Osteoblast (primary cell): ENCODE data around the gene PIN1. TPM values are rescaled to one million over a fixed set of nuclear protein-coding genes. Genes with fewer than 3 reads are reported as not detected.
"Not testable (repeated sequence)": the region's sequence is repeated elsewhere in the genome, so short reads cannot be mapped to it uniquely, and the experiment has no call there.

Experiments used
- DNase-seq: peaks from one replicate; pipeline ENCODE4 v3.0.0; 2011; ENCODE audit warnings: low spot score, mixed read lengths; ENCODE audit not compliant: insufficient read length; ENCODE audit errors: missing footprints
- H2AFZ ChIP-seq: 2 replicates; pipeline ENCODE4 v1.6.0; 2011; ENCODE audit warnings: mild to moderate bottlenecking, low read length
- H3K27ac ChIP-seq: 2 replicates; pipeline ENCODE4 v1.5.1; 2011; ENCODE audit warnings: mild to moderate bottlenecking, low read depth, low read length, moderate library complexity
- H3K27me3 ChIP-seq: 2 replicates; pipeline ENCODE4 v1.6.0; 2012; ENCODE audit warnings: mild to moderate bottlenecking, control low read depth, inconsistent platforms, low read length, moderate library complexity; ENCODE audit not compliant: insufficient read depth
- H3K36me3 ChIP-seq: 2 replicates; pipeline ENCODE4 v1.5.1; 2011; ENCODE audit warnings: mild to moderate bottlenecking, low read length, control low read depth, moderate library complexity; ENCODE audit not compliant: insufficient read depth
- H3K4me1 ChIP-seq: 2 replicates; pipeline ENCODE4 v1.5.1; 2011; ENCODE audit warnings: mild to moderate bottlenecking, low read length, control low read depth, moderate library complexity; ENCODE audit not compliant: insufficient read depth
- H3K4me2 ChIP-seq: 2 replicates; pipeline ENCODE4 v1.6.0; 2011; ENCODE audit warnings: mild to moderate bottlenecking, low read length; ENCODE audit not compliant: insufficient read depth
- H3K4me3 ChIP-seq: fragments of 200-600 bp; sonication (generic); 3 replicates; pipeline ENCODE4 v1.5.1; 2012; ENCODE audit warnings: mild to moderate bottlenecking, low read length, inconsistent platforms; ENCODE audit not compliant: insufficient read depth
- H3K79me2 ChIP-seq: 2 replicates; pipeline ENCODE4 v1.6.0; 2012; ENCODE audit warnings: mild to moderate bottlenecking, low read length, control low read depth, inconsistent platforms; ENCODE audit not compliant: insufficient read depth
- H3K9me3 ChIP-seq: 2 replicates; pipeline ENCODE4 v1.5.1; 2011; ENCODE audit warnings: low read depth, low read length, control low read depth
- H4K20me1 ChIP-seq: 2 replicates; pipeline ENCODE4 v1.6.0; 2012; ENCODE audit warnings: mild to moderate bottlenecking, low read length, control low read depth; ENCODE audit not compliant: insufficient read depth
- total RNA-seq: library from RNA; depleted of rRNA; stranded (reverse); fragments of >200 nt; gene quantifications from 2 replicates; pipeline ENCODE4 v1.2.3, GENCODE V29; 2012
- TF ChIP-seq, protein P1 (sequence below): IDR thresholded peaks from 2 replicates; pipeline ENCODE4 v1.5.1; 2011; ENCODE audit warnings: mild to moderate bottlenecking, low read depth, low read length, moderate library complexity; ENCODE audit errors: extremely low read depth

PIN1 gene
- total RNA-seq, 1 donor: 62.6 TPM

DNA sequence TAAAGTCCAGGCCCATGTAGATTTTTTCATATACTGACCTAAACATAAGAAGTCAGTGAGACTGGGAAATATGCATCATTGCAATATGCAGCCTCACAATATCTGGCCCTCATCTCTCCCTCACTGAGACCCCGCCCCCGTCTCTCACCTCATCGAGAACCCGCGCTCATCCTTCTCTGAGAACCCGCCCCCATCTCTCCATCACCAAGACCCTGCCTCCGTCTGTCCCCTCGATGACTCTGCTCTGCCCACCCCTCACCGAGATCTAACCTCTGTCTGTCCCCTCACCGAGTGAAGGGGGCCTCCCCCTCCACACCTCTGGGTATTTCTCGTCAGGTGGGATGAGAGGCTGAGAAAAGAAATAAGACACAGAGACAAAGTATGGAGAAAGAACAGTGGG is 46.1 kb upstream of the PIN1 start:
- Histone ChIP-seq H3K27me3 (no peaks in the 10 kb centered on the region), H2AFZ (no peak overlapping the region), H3K36me3 (no peaks in the 10 kb centered on the region), H3K9me3 (no peaks in the 10 kb centered on the region), H3K27ac (no peak overlapping the region), H3K4me1 (peaks cover 10% of the 10 kb centered on the region), H3K4me2 (no peak overlapping the region), H3K4me3 (no peak overlapping the region), H3K79me2 (peaks cover 1% of the 10 kb centered on the region), H4K20me1 (no peaks in the 10 kb centered on the region)
- no peak for DNase-seq
- TF ChIP-seq, protein P1, sequence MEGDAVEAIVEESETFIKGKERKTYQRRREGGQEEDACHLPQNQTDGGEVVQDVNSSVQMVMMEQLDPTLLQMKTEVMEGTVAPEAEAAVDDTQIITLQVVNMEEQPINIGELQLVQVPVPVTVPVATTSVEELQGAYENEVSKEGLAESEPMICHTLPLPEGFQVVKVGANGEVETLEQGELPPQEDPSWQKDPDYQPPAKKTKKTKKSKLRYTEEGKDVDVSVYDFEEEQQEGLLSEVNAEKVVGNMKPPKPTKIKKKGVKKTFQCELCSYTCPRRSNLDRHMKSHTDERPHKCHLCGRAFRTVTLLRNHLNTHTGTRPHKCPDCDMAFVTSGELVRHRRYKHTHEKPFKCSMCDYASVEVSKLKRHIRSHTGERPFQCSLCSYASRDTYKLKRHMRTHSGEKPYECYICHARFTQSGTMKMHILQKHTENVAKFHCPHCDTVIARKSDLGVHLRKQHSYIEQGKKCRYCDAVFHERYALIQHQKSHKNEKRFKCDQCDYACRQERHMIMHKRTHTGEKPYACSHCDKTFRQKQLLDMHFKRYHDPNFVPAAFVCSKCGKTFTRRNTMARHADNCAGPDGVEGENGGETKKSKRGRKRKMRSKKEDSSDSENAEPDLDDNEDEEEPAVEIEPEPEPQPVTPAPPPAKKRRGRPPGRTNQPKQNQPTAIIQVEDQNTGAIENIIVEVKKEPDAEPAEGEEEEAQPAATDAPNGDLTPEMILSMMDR: no peak

DNA sequence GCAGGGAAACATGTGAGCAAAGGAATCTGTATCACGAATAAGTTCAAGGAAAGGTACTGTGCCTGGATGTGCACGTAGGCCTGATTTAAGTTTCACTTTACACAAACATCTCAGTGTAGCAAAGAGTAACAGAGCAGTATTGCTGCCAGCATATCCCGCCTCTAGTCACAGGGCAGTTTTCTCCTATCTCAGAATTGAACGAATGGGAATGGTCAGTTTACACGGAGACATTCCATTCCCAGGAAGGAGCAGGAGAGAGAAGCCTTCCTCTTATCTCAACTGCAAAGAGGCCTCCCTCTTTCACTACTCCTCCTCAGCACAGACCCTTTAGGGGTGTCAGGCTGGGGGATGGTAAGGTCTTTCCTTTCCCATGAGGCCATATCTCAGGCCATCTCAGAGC is 45.5 kb upstream of the PIN1 start:
- peak; percentile 10 for DNase-seq
- not testable (repeated sequence) for H2AFZ ChIP-seq, H3K9me3 ChIP-seq, H3K4me1 ChIP-seq, H3K36me3 ChIP-seq, H3K79me2 ChIP-seq, H3K27me3 ChIP-seq, H3K4me2 ChIP-seq, H3K27ac ChIP-seq, H4K20me1 ChIP-seq, H3K4me3 ChIP-seq

DNA sequence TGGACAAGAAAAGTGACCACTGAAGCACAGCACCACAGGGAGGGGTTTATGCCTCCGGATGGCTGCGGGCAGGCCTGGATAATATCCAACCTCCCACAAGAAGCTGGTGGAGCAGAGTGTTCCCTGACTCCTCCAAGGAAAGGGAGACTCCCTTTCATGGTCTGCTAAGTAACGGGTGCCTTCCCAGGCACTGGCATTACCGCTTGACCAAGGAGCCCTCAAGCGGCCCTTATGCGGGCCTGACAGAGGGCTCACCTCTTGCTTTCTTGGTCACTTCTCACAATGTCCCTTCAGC is 44.1 kb upstream of the PIN1 start:
- H4K20me1 ChIP-seq, H3K36me3 ChIP-seq, H3K4me1 ChIP-seq, H2AFZ ChIP-seq, H3K27ac ChIP-seq, H3K9me3 ChIP-seq, H3K27me3 ChIP-seq, DNase-seq, H3K79me2 ChIP-seq: not testable (repeated sequence)
- Histone ChIP-seq H3K4me3 (peak overlapping the region; percentile 85), H3K4me2 (peak overlapping the region; percentile 84)

DNA sequence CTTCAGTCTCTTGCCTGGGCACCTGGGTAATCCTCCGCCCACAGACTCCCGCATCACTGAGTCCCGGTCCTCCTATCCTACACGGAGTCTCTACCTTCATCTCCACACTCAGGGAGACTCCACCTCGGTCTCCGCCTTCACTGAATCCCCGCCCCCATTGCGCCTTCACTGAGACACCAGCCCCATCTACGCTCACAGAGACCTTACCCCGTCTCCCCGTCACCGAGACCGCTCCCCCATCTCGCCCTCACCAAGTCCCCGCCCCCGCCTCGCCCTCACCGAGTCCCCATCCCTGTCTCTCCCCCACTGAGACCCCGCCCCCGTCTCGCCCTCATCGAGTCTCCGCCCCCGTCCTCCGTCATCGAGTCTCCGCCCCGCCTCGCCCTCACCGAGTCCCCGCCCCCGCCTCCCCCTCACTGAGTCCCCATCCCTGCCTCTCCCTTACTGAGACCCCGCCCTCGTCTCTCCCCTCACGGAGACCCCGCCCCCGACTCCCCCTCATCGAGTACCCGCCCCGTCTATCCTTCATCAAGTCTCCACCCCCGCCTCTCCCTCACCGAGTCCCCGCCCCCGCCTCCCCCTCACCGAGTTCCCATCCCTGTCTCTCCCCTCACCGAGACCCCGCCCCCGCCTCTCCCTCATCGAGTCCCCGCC is 43.4 kb upstream of the PIN1 start:
- peak overlapping the region; percentile 84 for H3K4me2 ChIP-seq
- no peaks in the 10 kb centered on the region for H4K20me1 ChIP-seq
- H3K79me2 ChIP-seq: no peaks in the 10 kb centered on the region

More for the DNA sequence above, 43.4 kb upstream of the PIN1 start:
- peak; percentile 96 for DNase-seq
- H3K4me3 ChIP-seq: peak overlapping the region; percentile 85
- TF ChIP-seq, protein P1: no peak
- no peaks in the 10 kb centered on the region for H3K9me3 ChIP-seq
- H3K36me3 ChIP-seq: no peaks in the 10 kb centered on the region
- peak overlapping the region; percentile 90 for H2AFZ ChIP-seq
- no peaks in the 10 kb centered on the region for H3K27me3 ChIP-seq
- peaks cover 7% of the 10 kb centered on the region for H3K4me1 ChIP-seq
- H3K27ac ChIP-seq: peak overlapping the region; percentile 41
